Stimulated activated CD8-positive, alpha-beta memory T cell treated with anti-CD3 and anti-CD28 coated beads, Interleukin-12 subunit alpha, Interleukin-12 subunit beta, amount 100 ng/mL, for 24 hours (primary cell): Measurements from ENCODE around the gene DAB1.
"Not testable (repeated sequence)": the region's sequence is repeated elsewhere in the genome, so short reads cannot be mapped to it uniquely, and the experiment has no call there.

Source experiments
- DNase-seq: peaks from one replicate; pipeline ENCODE4 v3.0.0-alpha.2; 2020; ENCODE audit errors: extremely low read depth

The DAB1 gene

GRCh38 chr1:57122031-57122430 lies 301.8 kb downstream of the DAB1 start:
- DNase-seq, result no peak

DNA sequence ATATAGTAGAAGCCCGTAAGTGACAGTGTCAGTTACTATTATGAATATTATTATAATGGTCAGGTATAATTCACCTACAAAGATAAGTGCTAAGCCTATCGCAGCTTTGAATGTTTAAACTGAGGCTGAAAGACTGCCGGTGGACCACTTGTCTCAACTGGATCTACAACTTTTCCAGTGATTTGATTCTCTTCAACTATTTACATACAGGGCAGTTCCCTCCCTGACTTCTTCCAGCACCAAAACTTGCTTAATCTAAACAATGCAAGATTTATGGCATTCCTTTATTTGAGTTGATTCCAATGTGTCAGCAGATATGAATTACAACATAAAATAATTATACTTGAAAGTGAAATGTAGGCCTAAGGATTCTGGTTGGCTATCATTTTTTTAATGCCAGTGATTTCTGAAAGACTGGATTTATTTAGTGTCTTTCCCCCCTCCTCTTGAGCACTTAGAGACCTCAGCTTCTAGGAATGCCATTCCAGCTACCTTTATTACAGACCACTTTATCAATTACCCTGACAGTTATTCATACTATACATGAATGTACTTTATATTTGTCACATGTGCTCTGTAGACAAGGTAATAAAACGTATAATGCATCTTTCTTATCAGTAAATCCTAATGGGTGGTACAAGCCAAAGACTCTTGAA lies 304.8 kb downstream of the DAB1 start:
- no peak for DNase-seq

- DNase-seq, result no peak
These were observed 306.1 kb downstream of the DAB1 start for GRCh38 chr1:57117753-57118152.

DNA sequence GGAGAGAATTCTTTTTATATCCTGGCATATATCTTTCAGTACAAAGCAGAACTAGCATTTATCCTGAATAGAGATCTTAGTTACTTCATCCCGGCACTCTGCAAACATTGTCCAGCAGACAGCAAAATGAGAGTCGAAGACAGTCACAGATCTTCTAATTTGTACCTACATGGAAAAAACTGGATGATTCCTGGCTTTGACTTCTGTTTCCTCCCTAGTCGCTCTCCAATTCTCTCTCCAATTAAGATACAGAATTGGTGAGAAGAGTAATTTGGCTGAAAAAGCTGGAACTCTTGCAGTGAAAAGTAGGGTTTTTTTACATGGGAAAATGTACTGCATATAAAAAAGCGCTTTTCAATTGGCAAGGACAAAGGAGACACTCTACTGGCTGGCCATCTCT lies 307.0 kb downstream of the DAB1 start:
- no peak for DNase-seq

GRCh38 chr1:57115030-57115614 lies 308.7 kb downstream of the DAB1 start:
- DNase-seq, result no peak

DNA sequence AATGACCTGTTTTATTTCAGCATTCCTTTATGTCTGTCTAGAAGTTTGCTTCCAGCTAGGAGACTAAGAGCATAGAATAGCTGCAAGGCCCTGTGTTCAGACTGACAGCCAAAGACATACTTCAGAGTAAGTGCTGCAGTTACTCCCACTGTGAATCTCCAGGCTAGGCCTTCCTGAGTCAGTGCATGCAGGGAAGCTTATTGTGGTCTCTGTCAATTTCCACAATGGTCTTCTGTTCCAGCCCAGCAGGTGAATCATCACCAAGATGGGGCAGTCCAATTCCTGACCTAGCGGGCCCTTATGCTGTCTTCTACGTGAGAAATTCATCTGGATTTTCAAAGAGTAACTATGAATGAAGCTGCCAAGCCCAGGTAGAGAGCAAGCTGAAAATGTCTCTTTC lies 311.7 kb downstream of the DAB1 start:
- no peak for DNase-seq

GRCh38 chr1:57111175-57111574 lies 312.7 kb downstream of the DAB1 start:
- no peak for DNase-seq

DNA sequence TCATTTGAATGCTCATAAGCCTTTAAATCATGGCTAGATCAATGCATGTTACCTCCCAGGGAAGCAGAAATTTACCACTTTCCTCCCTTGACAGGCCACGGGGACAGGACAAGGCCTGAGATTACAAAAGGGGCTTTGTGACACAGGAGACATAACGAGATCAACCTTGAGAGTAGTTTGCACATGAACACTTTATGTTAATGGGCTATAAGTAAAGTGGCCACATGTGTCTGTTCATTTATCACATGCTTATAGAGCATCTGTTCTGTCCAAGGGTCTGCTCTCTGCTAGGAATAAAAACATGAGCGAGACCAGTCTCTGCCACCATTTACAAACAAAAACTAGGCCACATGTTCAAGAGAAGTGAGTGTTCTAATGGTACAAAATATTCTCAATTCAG lies 314.0 kb downstream of the DAB1 start:
- no peak for DNase-seq

- no peak for DNase-seq
These were observed 314.6 kb downstream of the DAB1 start for GRCh38 chr1:57109247-57109646.

- DNase-seq, result no peak
These were observed 317.6 kb downstream of the DAB1 start for GRCh38 chr1:57106296-57106695.

GRCh38 chr1:57102561-57103326 lies 321.1 kb downstream of the DAB1 start:
- DNase-seq, result no peak

- DNase-seq, result no peak
These were observed 322.7 kb downstream of the DAB1 start for GRCh38 chr1:57101209-57101608.

DNA sequence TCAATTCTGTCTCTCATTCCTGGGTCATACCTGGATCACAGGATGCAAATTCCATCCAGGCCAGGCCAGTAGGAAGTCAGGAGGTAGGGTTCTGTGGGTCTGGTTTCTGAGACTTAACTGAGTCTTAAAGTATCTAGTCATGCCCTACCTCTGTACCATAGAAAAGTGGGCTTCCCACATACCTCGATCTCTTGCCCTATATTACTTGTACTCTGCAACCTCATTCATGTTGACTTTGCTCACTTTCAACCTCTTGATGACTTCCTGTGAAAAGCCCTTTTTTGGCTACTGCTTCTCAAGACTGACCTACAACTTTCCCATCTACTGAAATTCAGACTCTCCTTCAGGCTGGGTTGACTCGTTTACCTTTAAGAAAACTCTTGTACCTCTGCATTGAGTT lies 329.1 kb downstream of the DAB1 start:
- no peak for DNase-seq

DNA sequence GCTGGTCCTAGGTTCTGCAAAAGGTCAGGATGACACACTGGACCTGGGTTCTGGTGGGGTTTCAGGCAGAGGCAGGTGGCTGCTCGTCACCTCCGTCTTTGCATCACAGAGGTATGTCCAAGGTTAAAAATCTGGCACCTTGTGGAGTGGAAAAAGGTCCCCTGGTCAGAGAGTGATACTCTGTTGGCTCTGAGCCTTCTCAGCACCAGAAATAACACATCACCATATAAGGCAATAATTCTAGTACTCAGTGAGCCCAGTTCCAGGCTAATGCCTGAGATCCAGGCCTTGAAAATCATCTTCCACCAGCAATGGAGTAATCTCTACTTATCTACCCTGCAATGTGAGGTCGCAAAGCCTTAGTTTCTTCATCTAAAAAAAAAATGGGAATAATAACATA lies 330.7 kb downstream of the DAB1 start:
- no peak for DNase-seq

DNA sequence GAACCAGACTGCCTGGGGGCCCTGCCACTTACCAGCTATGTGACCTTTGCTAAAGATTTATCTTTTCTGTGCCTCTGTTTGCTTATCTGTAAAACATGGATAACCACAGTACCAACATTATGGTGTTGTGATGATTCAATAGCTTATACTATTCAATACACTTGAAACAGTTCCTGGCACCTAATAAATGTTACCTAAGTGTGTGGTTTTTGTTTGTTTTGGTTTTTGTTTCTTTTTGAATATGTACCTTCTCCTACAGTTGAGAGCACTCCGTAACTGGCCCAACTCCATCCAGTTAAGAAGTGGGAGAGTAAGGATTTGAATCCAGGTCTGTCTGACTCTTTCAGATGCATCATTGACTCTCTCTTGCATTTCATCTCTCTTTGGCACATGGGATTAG lies 332.2 kb downstream of the DAB1 start:
- no peak for DNase-seq

GRCh38 chr1:57089855-57090254 lies 334.0 kb downstream of the DAB1 start:
- no peak for DNase-seq

- DNase-seq, result no peak
These were observed 334.6 kb downstream of the DAB1 start for GRCh38 chr1:57089221-57089620.

- DNase-seq, result no peak
These were observed 335.2 kb downstream of the DAB1 start for GRCh38 chr1:57088653-57089052.

GRCh38 chr1:57087660-57088059 lies 336.2 kb downstream of the DAB1 start:
- DNase-seq, result not testable (repeated sequence)

DNA sequence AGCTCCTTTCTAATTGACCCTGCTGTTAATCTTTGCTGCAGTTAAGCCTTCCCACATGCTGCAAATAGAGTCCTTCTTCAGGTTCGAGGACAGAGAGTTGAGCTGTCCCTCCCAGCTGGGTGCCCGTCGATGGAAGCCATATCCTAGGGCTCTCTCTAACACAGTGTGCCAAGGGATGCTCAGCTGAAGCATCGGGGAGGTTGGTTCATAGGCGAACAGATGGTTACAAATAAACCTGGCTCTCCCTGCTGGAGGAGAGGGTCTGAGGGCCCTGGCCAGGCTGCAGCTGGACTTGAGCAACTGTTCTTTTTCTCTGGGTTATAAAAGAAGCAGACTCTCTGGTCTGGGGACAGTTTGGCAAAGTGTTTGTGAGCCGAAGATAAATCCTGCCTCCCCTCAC lies 337.7 kb downstream of the DAB1 start:
- DNase-seq, result no peak

- DNase-seq, result no peak
These were observed 339.2 kb downstream of the DAB1 start for GRCh38 chr1:57084701-57085100.

DNA sequence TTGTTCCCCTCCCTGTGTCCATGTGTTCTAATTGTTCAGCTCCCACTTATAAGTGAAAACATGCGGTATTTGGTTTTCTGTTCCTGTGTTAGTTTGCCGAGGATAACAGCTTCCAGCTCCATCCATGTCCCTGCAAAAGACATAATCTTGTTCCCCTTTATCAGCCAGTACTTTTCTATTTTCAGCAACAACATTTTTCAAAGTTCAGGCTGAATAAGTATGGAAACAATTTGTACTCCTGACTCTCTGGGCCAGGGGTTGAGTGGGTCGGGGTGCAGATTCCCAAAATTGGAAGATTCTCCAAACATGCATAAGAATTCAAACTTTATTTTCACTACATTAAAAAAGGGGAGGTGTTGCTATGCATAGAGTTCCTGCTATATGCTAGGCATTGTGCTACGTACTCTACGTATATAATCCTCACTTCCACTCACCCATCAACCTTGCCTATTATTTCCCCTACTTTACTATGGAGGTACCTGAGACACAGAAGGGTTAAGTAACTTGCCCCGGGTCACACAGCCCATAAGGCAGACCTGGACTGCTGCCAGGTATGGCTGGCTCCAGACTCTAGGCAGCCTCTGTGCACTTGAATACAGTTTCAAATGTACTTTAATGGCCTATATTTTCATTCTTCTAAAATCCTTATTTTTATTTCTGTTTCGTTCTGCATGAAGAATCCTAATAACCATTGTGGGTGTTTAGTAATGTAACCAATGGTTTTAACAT lies 341.0 kb downstream of the DAB1 start:
- DNase-seq, result no peak
